DMS53 (cell line): ENCODE results near the gene TIAM2.

Source experiments
- DNase-seq: peaks from one replicate; lab custom pipeline; 2025; lab: John Stamatoyannopoulos, UW

Gene TIAM2

GRCh38 chr6:155024391-155025027 is 29.4 kb downstream of the TIAM2 start:
- no peak for DNase-seq

- DNase-seq = peak; percentile 74
Measured at GRCh38 chr6:155026022-155026705, 31.0 kb downstream of the TIAM2 start.

- DNase-seq = no peak
Measured at GRCh38 chr6:155026706-155027045, 31.6 kb downstream of the TIAM2 start.

GRCh38 chr6:155030148-155030720 is 35.1 kb downstream of the TIAM2 start:
- no peak for DNase-seq

- no peak for DNase-seq
Measured at GRCh38 chr6:155031091-155031490, 36.0 kb downstream of the TIAM2 start.

- DNase-seq = no peak
Measured at GRCh38 chr6:155033021-155033791, 38.1 kb downstream of the TIAM2 start.

- DNase-seq = no peak
Measured at GRCh38 chr6:155036907-155037306, 41.8 kb downstream of the TIAM2 start.

GRCh38 chr6:155038104-155038503 is 43.0 kb downstream of the TIAM2 start:
- no peak for DNase-seq

- DNase-seq = no peak
Measured at GRCh38 chr6:155038527-155038926, 43.4 kb downstream of the TIAM2 start.

- DNase-seq = no peak
Measured at GRCh38 chr6:155039618-155040017, 44.5 kb downstream of the TIAM2 start.

- DNase-seq = no peak
Measured at GRCh38 chr6:155040154-155040553, 45.0 kb downstream of the TIAM2 start.

GRCh38 chr6:155040901-155041650 is 46.0 kb downstream of the TIAM2 start:
- DNase-seq = no peak

GRCh38 chr6:155041741-155042279 is 46.7 kb downstream of the TIAM2 start:
- peak; percentile 15 for DNase-seq

GRCh38 chr6:155042983-155043382 is 47.9 kb downstream of the TIAM2 start:
- no peak for DNase-seq

- no peak for DNase-seq
Measured at GRCh38 chr6:155045561-155046404, 50.7 kb downstream of the TIAM2 start.

- DNase-seq = no peak
Measured at GRCh38 chr6:155047523-155047922, 52.4 kb downstream of the TIAM2 start.

GRCh38 chr6:155050311-155050710 is 55.2 kb downstream of the TIAM2 start:
- DNase-seq = no peak

GRCh38 chr6:155054491-155055250 is 59.6 kb downstream of the TIAM2 start:
- DNase-seq = no peak

- DNase-seq = no peak
Measured at GRCh38 chr6:155055729-155056128, 60.6 kb downstream of the TIAM2 start.

- DNase-seq = no peak
Measured at GRCh38 chr6:155056756-155057155, 61.6 kb downstream of the TIAM2 start.
